Progenitor cell of endocrine pancreas (in vitro differentiated cells): Measurements from ENCODE around the gene COL11A2. TPM values are rescaled to one million over a fixed set of nuclear protein-coding genes. Genes with fewer than 3 reads are reported as not detected.
"Not testable (repeated sequence)": the region's sequence is repeated elsewhere in the genome, so short reads cannot be mapped to it uniquely, and the experiment has no call there.

Experiments
- DNase-seq: peaks from one replicate; pipeline ENCODE4 v3.0.0; 2021; ENCODE audit warnings: low spot score; ENCODE audit not compliant: unreplicated experiment
- H3K27ac Mint-ChIP-seq: 2 replicates; pipeline ENCODE4 v1.8.0; 2021; ENCODE audit warnings: mild to moderate bottlenecking, moderate library complexity, mixed read lengths
- H3K27me3 Mint-ChIP-seq: 2 replicates; pipeline ENCODE4 v1.8.0; 2021; ENCODE audit warnings: mixed read lengths
- H3K36me3 Mint-ChIP-seq: 2 replicates; pipeline ENCODE4 v1.8.0; 2022; ENCODE audit warnings: mixed read lengths; ENCODE audit not compliant: insufficient read depth
- H3K4me1 Mint-ChIP-seq: 2 replicates; pipeline ENCODE4 v1.8.0; 2021; ENCODE audit warnings: low read depth, mixed read lengths
- H3K4me3 Mint-ChIP-seq: 2 replicates; pipeline ENCODE4 v1.8.0; 2021; ENCODE audit warnings: low read depth, mild to moderate bottlenecking, moderate library complexity, mixed read lengths
- H3K9me3 Mint-ChIP-seq: 2 replicates; pipeline ENCODE4 v1.8.0; 2021; ENCODE audit warnings: low read depth, mixed read lengths
- total RNA-seq: library from RNA; stranded (reverse); gene quantifications from 2 replicates; pipeline ENCODE4 v1.2.1, GENCODE V29; 2021
- TF ChIP-seq, protein P1 (sequence below): fragments of 200-600 bp; sonication (generic); IDR thresholded peaks from one replicate; pipeline ENCODE4 v1.5.0; 2021; ENCODE audit warnings: antibody characterized with exemption, mild to moderate bottlenecking; ENCODE audit not compliant: unreplicated experiment

The COL11A2 gene
- total RNA-seq, 1 donor from 2014 or later = 4.3 TPM

DNA sequence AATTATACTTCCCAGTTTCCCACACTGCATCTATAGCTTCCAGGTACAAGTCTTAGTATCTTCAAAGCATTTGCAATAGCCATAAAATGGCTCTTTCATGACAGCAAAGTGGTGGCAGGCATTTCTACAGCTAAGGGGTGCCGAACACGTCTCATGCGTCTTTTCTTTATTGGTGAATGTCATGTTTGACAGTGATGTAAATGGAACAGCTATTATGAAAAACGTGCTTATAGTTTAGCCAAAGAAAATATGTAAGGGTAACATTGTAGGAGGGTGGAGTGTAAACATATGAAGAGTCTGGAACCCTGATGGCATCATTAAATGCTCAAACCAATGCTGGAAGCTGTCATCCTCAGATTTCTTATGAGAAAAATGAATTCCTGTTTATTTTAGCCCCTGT is 37.9 kb downstream of the COL11A2 start:
- no peak overlapping the region for H3K4me3 Mint-ChIP-seq
- no peak overlapping the region for H3K27ac Mint-ChIP-seq
- peaks cover 10% of the 10 kb centered on the region for H3K9me3 Mint-ChIP-seq
- peaks cover 5% of the 10 kb centered on the region for H3K27me3 Mint-ChIP-seq
- no peaks in the 10 kb centered on the region for H3K36me3 Mint-ChIP-seq
- DNase-seq = no peak
- TF ChIP-seq, protein P1, sequence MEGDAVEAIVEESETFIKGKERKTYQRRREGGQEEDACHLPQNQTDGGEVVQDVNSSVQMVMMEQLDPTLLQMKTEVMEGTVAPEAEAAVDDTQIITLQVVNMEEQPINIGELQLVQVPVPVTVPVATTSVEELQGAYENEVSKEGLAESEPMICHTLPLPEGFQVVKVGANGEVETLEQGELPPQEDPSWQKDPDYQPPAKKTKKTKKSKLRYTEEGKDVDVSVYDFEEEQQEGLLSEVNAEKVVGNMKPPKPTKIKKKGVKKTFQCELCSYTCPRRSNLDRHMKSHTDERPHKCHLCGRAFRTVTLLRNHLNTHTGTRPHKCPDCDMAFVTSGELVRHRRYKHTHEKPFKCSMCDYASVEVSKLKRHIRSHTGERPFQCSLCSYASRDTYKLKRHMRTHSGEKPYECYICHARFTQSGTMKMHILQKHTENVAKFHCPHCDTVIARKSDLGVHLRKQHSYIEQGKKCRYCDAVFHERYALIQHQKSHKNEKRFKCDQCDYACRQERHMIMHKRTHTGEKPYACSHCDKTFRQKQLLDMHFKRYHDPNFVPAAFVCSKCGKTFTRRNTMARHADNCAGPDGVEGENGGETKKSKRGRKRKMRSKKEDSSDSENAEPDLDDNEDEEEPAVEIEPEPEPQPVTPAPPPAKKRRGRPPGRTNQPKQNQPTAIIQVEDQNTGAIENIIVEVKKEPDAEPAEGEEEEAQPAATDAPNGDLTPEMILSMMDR = no peak
- H3K4me1 Mint-ChIP-seq = peaks cover 3% of the 10 kb centered on the region

DNA sequence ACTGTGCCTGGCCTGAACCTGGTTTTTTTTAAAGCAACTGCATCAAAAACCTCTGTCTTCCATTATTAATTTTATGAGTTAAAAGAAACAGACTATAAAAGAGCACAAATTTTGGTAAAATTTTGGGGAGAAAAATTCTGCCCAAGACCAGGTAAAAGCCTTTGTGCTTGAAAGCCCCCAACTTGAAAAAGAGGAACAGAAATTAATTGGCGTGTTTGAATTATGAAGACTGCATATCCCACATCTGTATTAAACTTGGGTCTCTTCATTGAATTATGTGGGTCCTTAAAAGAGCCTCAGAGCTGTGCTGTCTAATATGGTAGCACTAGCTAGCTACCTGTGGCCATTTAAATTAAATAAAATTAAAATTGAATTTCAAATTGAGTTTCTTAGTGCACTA is 41.2 kb downstream of the COL11A2 start:
- H3K27me3 Mint-ChIP-seq = peaks cover 12% of the 10 kb centered on the region
- H3K36me3 Mint-ChIP-seq = no peaks in the 10 kb centered on the region
- H3K27ac Mint-ChIP-seq = no peak overlapping the region
- H3K4me3 Mint-ChIP-seq = no peak overlapping the region
- peaks cover 10% of the 10 kb centered on the region for H3K9me3 Mint-ChIP-seq
- TF ChIP-seq, protein P1 = no peak
- peaks cover 2% of the 10 kb centered on the region for H3K4me1 Mint-ChIP-seq
- DNase-seq = no peak

DNA sequence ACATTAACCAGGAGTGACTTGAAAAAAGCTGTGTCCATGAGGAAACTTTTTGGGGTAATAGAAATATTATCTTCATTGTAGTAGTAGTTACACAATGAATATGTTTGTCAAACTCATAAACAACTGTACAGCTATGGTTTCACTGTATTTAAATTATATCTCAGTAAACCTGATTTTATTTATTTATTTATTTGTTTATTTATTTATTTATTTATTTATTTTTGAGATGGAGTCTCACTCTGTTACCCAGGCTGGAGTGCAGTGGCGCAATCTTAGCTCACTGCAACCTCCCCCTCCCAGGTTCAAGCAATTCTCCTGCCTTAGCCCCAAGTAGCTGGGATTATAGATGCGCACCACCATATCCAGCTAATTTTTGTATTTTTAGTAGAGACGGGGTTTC is 41.7 kb downstream of the COL11A2 start:
- H3K9me3 Mint-ChIP-seq, H3K27ac Mint-ChIP-seq, H3K36me3 Mint-ChIP-seq, H3K4me3 Mint-ChIP-seq, DNase-seq, H3K4me1 Mint-ChIP-seq: not testable (repeated sequence)
- H3K27me3 Mint-ChIP-seq = peaks cover 12% of the 10 kb centered on the region

DNA sequence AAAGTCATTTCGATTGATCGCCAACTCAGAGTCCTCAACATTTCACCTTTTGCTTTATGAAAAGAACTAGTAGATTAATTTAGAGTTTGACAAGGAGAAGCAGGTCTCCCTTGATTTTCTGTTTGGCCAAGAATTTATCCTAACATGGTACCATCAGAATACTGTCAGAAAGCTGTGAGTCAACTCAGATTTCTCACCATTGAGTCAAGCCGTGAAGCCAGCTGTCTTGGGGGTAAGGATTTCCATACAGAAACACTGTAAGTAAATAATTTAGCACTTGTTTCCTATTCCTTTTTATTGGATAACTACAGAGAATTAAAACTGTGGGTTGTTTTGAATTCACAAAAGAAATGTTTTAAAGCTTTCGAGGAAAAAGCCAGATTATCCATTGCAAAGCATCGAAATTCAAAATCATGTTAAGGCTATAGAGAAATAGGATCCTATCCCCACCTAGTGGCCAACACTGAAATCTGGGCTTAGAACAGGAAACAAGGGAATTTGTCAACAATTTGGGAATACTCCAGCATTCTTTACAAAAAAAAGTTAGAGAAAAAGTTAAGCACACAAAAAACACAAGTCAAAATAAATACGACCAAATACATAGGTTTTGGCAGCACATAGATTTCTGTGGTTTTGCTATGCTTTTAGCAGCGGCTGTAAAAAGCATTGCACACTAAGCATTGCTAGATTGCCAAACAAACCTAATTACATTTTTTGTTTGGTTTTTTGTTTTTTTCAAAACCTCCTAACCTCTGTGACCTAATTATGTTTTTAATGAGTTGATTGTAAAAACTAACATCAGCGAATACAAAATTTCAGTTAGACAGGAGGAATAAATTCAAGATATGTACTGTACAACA is 44.2 kb downstream of the COL11A2 start:
- Mint-ChIP-seq H3K4me1 (no peaks in the 10 kb centered on the region), H3K4me3 (no peak overlapping the region), H3K27me3 (peaks cover 20% of the 10 kb centered on the region), H3K9me3 (peaks cover 10% of the 10 kb centered on the region), H3K27ac (no peak overlapping the region), H3K36me3 (no peaks in the 10 kb centered on the region)
- TF ChIP-seq, protein P1 = peak; percentile 87
- DNase-seq = no peak

DNA sequence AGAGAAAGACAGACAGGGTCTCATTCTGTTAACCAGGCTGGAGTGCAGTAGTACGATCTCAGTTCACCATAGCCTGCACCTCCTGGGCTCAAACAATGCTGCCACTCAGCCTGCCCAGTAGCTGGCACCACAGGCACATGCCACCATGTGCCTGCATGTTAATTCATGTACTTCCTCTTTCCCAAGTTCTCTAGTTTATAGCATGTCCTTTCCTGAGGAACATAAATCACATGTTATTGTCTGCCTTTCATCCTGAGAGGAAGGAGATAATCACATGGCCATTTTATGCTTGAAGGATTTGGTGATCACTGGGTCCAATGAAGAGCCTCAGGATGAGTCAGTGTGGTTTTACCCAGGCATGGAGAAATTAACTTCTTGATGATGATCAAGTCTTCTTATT is 47.9 kb downstream of the COL11A2 start:
- no peak overlapping the region for H3K27ac Mint-ChIP-seq
- no peaks in the 10 kb centered on the region for H3K4me1 Mint-ChIP-seq
- DNase-seq = no peak
- TF ChIP-seq, protein P1 = no peak
- peaks cover 35% of the 10 kb centered on the region for H3K27me3 Mint-ChIP-seq
- no peaks in the 10 kb centered on the region for H3K9me3 Mint-ChIP-seq
- no peaks in the 10 kb centered on the region for H3K36me3 Mint-ChIP-seq
- no peak overlapping the region for H3K4me3 Mint-ChIP-seq
